Glutamatergic neuron (in vitro differentiated cells): Measurements from ENCODE around the gene PDZD4. TPM values are rescaled to one million over a fixed set of nuclear protein-coding genes. Genes with fewer than 3 reads are reported as not detected.
A peak's percentile ranks its signal among the peaks of the same experiment; 100 is the strongest.

Experiments used
- DNase-seq: peaks from one replicate; pipeline ENCODE4 v3.0.0; 2022
- H3K27ac Mint-ChIP-seq: one replicate; pipeline ENCODE4 v1.8.0; 2020; ENCODE audit warnings: mild to moderate bottlenecking, mixed read lengths, inconsistent platforms; ENCODE audit not compliant: unreplicated experiment
- H3K27me3 Mint-ChIP-seq: one replicate; pipeline ENCODE4 v1.8.0; 2020; ENCODE audit warnings: mild to moderate bottlenecking, moderate library complexity, mixed read lengths, inconsistent platforms; ENCODE audit not compliant: unreplicated experiment
- H3K36me3 Mint-ChIP-seq: one replicate; pipeline ENCODE4 v1.8.0; 2020; ENCODE audit warnings: mild to moderate bottlenecking, mixed read lengths, inconsistent platforms; ENCODE audit not compliant: unreplicated experiment
- H3K4me1 Mint-ChIP-seq: one replicate; pipeline ENCODE4 v1.8.0; 2020; ENCODE audit warnings: mild to moderate bottlenecking, low read depth, mixed read lengths, inconsistent platforms; ENCODE audit not compliant: unreplicated experiment
- H3K4me3 Mint-ChIP-seq: one replicate; pipeline ENCODE4 v1.8.0; 2020; ENCODE audit warnings: mild to moderate bottlenecking, mixed read lengths, inconsistent platforms; ENCODE audit not compliant: unreplicated experiment
- H3K9me3 Mint-ChIP-seq: one replicate; pipeline ENCODE4 v1.8.0; 2020; ENCODE audit warnings: mild to moderate bottlenecking, moderate library complexity, mixed read lengths, inconsistent platforms; ENCODE audit not compliant: unreplicated experiment
- total RNA-seq: library from RNA; stranded (reverse); fragmentation: NEBNext Ultra II Directional; extraction: Animal tissue kit (Norgen Biotek cat#: 25700); gene quantifications from one replicate; pipeline ENCODE4 v1.2.1, GENCODE V29; 2021; ENCODE audit not compliant: unreplicated experiment
- TF ChIP-seq, protein P1 (sequence below): fragments of 200-600 bp; sonication (generic); IDR thresholded peaks from one replicate; pipeline ENCODE4 v1.5.0; 2021; ENCODE audit not compliant: partially characterized antibody, unreplicated experiment

The PDZD4 gene
- total RNA-seq, 1 donor from 2014 or later, result 41.8 TPM

DNA sequence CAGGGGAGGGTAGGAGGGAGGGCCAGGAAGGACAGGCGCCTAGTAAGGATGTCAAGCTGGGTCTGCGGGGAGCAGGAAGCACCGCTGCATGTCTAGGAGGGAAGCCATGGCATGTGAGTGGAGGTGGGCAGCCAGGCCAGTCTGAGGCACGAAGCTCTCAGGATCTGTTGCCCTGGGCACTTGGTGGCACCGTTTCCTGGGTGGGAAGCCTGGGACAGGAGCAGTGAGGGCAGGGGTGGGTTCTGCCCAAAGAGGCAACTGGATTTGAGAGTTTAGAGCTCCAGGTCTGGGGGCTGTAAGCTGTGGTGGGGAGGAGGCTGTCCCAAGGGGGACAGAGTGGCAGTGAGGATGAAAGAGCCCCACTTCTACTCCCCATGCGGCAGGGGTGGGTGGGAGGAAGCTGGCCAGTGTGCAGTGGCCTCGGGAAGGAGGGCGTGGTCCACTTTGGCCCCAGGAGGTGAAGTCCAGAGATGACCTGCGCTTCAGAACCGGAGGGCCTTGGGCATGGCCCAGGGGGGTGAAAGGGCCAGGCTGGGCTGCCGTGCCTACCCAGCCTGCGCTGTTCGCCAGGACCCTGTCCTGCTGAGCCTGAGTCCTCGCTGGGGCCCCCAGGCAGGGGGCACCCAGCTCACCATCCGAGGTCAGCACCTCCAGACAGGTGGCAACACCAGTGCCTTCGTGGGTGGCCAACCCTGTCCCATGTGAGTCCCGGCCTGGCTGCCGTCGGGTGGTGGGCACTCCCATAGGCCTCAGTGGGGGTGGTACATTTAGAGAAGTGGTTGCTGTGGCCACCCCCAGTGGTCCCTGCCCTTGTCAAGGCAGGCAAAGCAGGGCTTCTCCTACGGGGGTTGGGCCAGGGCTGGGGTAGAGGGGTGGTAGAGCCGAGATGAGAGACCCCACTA is 57.8 kb downstream of the PDZD4 start:
- no peak overlapping the region for H3K27ac Mint-ChIP-seq

GRCh38 chrX:153771415-153772315 is 58.7 kb downstream of the PDZD4 start:
- Mint-ChIP-seq H3K4me3 (no peak overlapping the region), H3K36me3 (no peaks in the 10 kb centered on the region), H3K27me3 (no peaks in the 10 kb centered on the region), H3K4me1 (no peaks in the 10 kb centered on the region), H3K27ac (no peak overlapping the region), H3K9me3 (no peaks in the 10 kb centered on the region)
- DNase-seq, result peak; percentile 11
- TF ChIP-seq, protein P1, sequence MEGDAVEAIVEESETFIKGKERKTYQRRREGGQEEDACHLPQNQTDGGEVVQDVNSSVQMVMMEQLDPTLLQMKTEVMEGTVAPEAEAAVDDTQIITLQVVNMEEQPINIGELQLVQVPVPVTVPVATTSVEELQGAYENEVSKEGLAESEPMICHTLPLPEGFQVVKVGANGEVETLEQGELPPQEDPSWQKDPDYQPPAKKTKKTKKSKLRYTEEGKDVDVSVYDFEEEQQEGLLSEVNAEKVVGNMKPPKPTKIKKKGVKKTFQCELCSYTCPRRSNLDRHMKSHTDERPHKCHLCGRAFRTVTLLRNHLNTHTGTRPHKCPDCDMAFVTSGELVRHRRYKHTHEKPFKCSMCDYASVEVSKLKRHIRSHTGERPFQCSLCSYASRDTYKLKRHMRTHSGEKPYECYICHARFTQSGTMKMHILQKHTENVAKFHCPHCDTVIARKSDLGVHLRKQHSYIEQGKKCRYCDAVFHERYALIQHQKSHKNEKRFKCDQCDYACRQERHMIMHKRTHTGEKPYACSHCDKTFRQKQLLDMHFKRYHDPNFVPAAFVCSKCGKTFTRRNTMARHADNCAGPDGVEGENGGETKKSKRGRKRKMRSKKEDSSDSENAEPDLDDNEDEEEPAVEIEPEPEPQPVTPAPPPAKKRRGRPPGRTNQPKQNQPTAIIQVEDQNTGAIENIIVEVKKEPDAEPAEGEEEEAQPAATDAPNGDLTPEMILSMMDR, result no peak

More for the DNA sequence above, 57.8 kb downstream of the PDZD4 start:
- H3K9me3 Mint-ChIP-seq, result no peaks in the 10 kb centered on the region
- TF ChIP-seq, protein P1, result no peak
- H3K4me3 Mint-ChIP-seq, result no peak overlapping the region
- no peak for DNase-seq
- no peaks in the 10 kb centered on the region for H3K36me3 Mint-ChIP-seq
- H3K27me3 Mint-ChIP-seq, result no peaks in the 10 kb centered on the region
- H3K4me1 Mint-ChIP-seq, result no peaks in the 10 kb centered on the region

- Mint-ChIP-seq H3K9me3 (no peaks in the 10 kb centered on the region), H3K36me3 (no peaks in the 10 kb centered on the region), H3K4me1 (no peaks in the 10 kb centered on the region), H3K27ac (no peak overlapping the region), H3K4me3 (no peak overlapping the region), H3K27me3 (no peaks in the 10 kb centered on the region)
- TF ChIP-seq, protein P1, result no peak
- peak; percentile 4 for DNase-seq
Measured at GRCh38 chrX:153770601-153771414, 59.5 kb downstream of the PDZD4 start.

DNA sequence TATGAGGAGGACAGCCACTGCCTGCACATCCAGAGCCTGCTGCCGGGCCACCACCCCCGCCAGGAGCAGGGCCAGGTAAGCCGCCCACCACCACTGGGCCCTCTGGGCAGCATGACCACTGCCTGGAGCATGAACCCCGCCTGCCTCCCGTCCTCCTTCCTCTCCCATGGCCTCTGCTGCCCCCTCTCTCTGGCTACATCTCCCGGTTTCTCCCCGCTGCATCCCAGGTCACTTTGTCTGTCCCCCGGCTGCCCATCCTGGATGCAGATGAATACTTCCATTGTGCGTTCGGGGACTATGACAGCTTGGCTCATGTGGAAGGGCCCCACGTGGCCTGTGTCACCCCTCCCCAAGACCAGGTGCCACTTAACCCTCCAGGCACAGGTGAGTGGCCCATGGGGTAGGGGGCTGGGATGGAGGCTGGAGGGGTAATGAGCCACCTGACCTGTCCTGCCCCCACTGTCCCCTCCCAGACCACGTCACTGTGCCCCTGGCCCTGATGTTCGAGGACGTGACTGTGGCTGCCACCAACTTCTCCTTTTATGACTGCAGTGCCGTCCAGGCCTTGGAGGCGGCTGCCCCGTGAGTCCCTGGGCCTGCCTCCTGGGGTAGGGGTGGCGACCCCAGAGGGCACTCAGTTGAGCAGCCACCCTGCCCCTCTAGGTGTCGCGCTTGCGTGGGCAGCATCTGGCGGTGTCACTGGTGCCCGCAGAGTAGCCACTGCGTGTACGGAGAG is 60.3 kb downstream of the PDZD4 start:
- TF ChIP-seq, protein P1, result no peak
- H3K4me3 Mint-ChIP-seq, result no peak overlapping the region
- no peak overlapping the region for H3K27ac Mint-ChIP-seq
- no peaks in the 10 kb centered on the region for H3K4me1 Mint-ChIP-seq
- H3K27me3 Mint-ChIP-seq, result no peaks in the 10 kb centered on the region
- no peaks in the 10 kb centered on the region for H3K36me3 Mint-ChIP-seq
- H3K9me3 Mint-ChIP-seq, result no peaks in the 10 kb centered on the region
- DNase-seq, result peak; percentile 6
